K562 (cell line): ENCODE data around the gene ATP8B4. TPM values are rescaled to one million over a fixed set of nuclear protein-coding genes. Genes with fewer than 3 reads are reported as not detected.
A peak's percentile ranks its signal among the peaks of the same experiment; 100 is the strongest.

ENCODE experiments used
- HMG20B ChIP-seq: fragments of 250-450 bp; sonication (Bioruptor Pico); IDR thresholded peaks from 2 replicates; pipeline ENCODE4 v1.5.0; 2021; ENCODE audit warnings: mild to moderate bottlenecking
- JUND ChIP-seq, 2 experiments: IDR thresholded peaks; 2 replicates in 1 of 2; 3 replicates in 1 of 2; pipeline ENCODE4 v1.6.1; 2011; ENCODE audit warnings: borderline replicate concordance in 2 of 2, low read depth in 2 of 2, low read length in 2 of 2, improper control_type of control experiment in 1 of 2, missing biosample characterization in 1 of 2, missing genetic modification characterization in 1 of 2, missing genetic modification reagents in 1 of 2
- RAD21 ChIP-seq, 2 experiments: fragments of 250-450 bp in 1 of 2; fragments of 450-650 bp in 1 of 2; sonication (Bioruptor Pico) in 1 of 2; formaldehyde crosslinking in 1 of 2; IDR thresholded peaks in 1 of 2; conservative IDR thresholded peaks in 1 of 2; 2 replicates each; pipeline versions ENCODE4 v1.4.0 to v1.8.0; 2020 to 2022; ENCODE audit warnings: mild to moderate bottlenecking in 2 of 2, moderate library complexity in 1 of 2
- USF1 ChIP-seq: sonication (generic); formaldehyde crosslinking; IDR thresholded peaks from 2 replicates; pipeline ENCODE4 v1.9.0; 2022; ENCODE audit warnings: mild to moderate bottlenecking, missing genetic modification reagents
- polyA plus RNA-seq, 8 experiments: library from polyadenylated mRNA; depleted of rRNA in 4 of 8; stranded (reverse) in 5 of 8; unstranded in 3 of 8; fragments of >200 nt; fragmentation: Nextera tagmentation in 2 of 8; fragmentation: Illumina TruSeq in 1 of 8; extraction: Ambion mirVana in 2 of 8; extraction: Trizol in 1 of 8; gene quantifications; 2 replicates each; pipeline versions ENCODE4 v1.2.1 to v1.2.3, GENCODE V29; 2011 to 2014; ENCODE audit warnings: inconsistent platforms in 1 of 8, missing spikeins in 1 of 8
- total RNA-seq, 7 experiments: library from RNA; depleted of rRNA in 6 of 7; stranded (reverse); fragments of >200 nt in 6 of 7; fragmentation: Illumina TruSeq in 2 of 7; extraction: Trizol in 2 of 7; gene quantifications; 2 replicates each; pipeline versions ENCODE4 v1.2.1 to v1.2.3, GENCODE V29; 2011 to 2021; ENCODE audit warnings: low replicate concordance in 1 of 7
- TF ChIP-seq, protein P1 (sequence below): fragments of 200-600 bp; sonication (generic); IDR thresholded peaks from one replicate; pipeline ENCODE4 v1.6.1; 2012; ENCODE audit warnings: mild to moderate bottlenecking, low read depth, low read length, inconsistent platforms

Gene ATP8B4
- total and polyA plus RNA-seq, 9 of the 15 experiments (the other 6 are each of a cell fraction or from before 2014, with no cell fraction given): 0.14 to 2.5 (median 0.44) TPM

GRCh38 chr15:50128266-50128665, 9.2 kb upstream of the ATP8B4 start (continued):
- TF ChIP-seq, protein P1, sequence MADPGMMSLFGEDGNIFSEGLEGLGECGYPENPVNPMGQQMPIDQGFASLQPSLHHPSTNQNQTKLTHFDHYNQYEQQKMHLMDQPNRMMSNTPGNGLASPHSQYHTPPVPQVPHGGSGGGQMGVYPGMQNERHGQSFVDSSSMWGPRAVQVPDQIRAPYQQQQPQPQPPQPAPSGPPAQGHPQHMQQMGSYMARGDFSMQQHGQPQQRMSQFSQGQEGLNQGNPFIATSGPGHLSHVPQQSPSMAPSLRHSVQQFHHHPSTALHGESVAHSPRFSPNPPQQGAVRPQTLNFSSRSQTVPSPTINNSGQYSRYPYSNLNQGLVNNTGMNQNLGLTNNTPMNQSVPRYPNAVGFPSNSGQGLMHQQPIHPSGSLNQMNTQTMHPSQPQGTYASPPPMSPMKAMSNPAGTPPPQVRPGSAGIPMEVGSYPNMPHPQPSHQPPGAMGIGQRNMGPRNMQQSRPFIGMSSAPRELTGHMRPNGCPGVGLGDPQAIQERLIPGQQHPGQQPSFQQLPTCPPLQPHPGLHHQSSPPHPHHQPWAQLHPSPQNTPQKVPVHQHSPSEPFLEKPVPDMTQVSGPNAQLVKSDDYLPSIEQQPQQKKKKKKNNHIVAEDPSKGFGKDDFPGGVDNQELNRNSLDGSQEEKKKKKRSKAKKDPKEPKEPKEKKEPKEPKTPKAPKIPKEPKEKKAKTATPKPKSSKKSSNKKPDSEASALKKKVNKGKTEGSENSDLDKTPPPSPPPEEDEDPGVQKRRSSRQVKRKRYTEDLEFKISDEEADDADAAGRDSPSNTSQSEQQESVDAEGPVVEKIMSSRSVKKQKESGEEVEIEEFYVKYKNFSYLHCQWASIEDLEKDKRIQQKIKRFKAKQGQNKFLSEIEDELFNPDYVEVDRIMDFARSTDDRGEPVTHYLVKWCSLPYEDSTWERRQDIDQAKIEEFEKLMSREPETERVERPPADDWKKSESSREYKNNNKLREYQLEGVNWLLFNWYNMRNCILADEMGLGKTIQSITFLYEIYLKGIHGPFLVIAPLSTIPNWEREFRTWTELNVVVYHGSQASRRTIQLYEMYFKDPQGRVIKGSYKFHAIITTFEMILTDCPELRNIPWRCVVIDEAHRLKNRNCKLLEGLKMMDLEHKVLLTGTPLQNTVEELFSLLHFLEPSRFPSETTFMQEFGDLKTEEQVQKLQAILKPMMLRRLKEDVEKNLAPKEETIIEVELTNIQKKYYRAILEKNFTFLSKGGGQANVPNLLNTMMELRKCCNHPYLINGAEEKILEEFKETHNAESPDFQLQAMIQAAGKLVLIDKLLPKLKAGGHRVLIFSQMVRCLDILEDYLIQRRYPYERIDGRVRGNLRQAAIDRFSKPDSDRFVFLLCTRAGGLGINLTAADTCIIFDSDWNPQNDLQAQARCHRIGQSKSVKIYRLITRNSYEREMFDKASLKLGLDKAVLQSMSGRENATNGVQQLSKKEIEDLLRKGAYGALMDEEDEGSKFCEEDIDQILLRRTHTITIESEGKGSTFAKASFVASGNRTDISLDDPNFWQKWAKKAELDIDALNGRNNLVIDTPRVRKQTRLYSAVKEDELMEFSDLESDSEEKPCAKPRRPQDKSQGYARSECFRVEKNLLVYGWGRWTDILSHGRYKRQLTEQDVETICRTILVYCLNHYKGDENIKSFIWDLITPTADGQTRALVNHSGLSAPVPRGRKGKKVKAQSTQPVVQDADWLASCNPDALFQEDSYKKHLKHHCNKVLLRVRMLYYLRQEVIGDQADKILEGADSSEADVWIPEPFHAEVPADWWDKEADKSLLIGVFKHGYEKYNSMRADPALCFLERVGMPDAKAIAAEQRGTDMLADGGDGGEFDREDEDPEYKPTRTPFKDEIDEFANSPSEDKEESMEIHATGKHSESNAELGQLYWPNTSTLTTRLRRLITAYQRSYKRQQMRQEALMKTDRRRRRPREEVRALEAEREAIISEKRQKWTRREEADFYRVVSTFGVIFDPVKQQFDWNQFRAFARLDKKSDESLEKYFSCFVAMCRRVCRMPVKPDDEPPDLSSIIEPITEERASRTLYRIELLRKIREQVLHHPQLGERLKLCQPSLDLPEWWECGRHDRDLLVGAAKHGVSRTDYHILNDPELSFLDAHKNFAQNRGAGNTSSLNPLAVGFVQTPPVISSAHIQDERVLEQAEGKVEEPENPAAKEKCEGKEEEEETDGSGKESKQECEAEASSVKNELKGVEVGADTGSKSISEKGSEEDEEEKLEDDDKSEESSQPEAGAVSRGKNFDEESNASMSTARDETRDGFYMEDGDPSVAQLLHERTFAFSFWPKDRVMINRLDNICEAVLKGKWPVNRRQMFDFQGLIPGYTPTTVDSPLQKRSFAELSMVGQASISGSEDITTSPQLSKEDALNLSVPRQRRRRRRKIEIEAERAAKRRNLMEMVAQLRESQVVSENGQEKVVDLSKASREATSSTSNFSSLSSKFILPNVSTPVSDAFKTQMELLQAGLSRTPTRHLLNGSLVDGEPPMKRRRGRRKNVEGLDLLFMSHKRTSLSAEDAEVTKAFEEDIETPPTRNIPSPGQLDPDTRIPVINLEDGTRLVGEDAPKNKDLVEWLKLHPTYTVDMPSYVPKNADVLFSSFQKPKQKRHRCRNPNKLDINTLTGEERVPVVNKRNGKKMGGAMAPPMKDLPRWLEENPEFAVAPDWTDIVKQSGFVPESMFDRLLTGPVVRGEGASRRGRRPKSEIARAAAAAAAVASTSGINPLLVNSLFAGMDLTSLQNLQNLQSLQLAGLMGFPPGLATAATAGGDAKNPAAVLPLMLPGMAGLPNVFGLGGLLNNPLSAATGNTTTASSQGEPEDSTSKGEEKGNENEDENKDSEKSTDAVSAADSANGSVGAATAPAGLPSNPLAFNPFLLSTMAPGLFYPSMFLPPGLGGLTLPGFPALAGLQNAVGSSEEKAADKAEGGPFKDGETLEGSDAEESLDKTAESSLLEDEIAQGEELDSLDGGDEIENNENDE: no peak
- TF ChIP-seq HMG20B (CRISPR knock-in tag) (no peak), RAD21 (CRISPR knock-in tag; conservative IDR thresholded peaks at IDR 0.05 in 1 of 2, IDR thresholded peaks at IDR 0.05 in 1 of 2) (peak; percentile 34 to 55; a peak in 3 of 4 replicates), JUND (IDR thresholded peaks at IDR 0.05; ENCODE audit: borderline replicate concordance, low read depth, low read length) (0 out of 2 replicates have a peak, but pooled peaks have one; percentile 7), JUND (tag; IDR thresholded peaks at IDR 0.05; ENCODE audit: borderline replicate concordance, low read depth, low read length) (no peak; the same call in 2 of the 3 replicates), USF1 (CRISPR knock-in tag) (no peak)
